T-helper 1 cell (primary cell): ENCODE measurements around the gene PDE1C.

ENCODE experiments used
- DNase-seq, 5 donors: peaks; one replicate each; pipeline ENCODE4 v3.0.0-alpha.2; 2012 to 2020

PDE1C gene

GRCh38 chr7:31935124-31936054, 134.8 kb downstream of the PDE1C start:
- DNase-seq = no peak

GRCh38 chr7:31934551-31934950, 135.7 kb downstream of the PDE1C start:
- no peak for DNase-seq

GRCh38 chr7:31933481-31933880, 136.7 kb downstream of the PDE1C start:
- no peak for DNase-seq

- DNase-seq = no peak
Measured at GRCh38 chr7:31926991-31927584, 143.1 kb downstream of the PDE1C start.

- DNase-seq = no peak
Measured at GRCh38 chr7:31925753-31926454, 144.3 kb downstream of the PDE1C start.

- no peak for DNase-seq
Measured at GRCh38 chr7:31924251-31924650, 146.0 kb downstream of the PDE1C start.

GRCh38 chr7:31922848-31923247, 147.4 kb downstream of the PDE1C start:
- no peak for DNase-seq

GRCh38 chr7:31921047-31921446, 149.2 kb downstream of the PDE1C start:
- DNase-seq = no peak

GRCh38 chr7:31919678-31920369, 150.4 kb downstream of the PDE1C start:
- DNase-seq = no peak

GRCh38 chr7:31918706-31919393, 151.4 kb downstream of the PDE1C start:
- DNase-seq = no peak

- DNase-seq = no peak
Measured at GRCh38 chr7:31917256-31917655, 153.0 kb downstream of the PDE1C start.

GRCh38 chr7:31910191-31910590, 160.0 kb downstream of the PDE1C start:
- no peak for DNase-seq

- DNase-seq = no peak
Measured at GRCh38 chr7:31906479-31907171, 163.6 kb downstream of the PDE1C start.

GRCh38 chr7:31903962-31904361, 166.2 kb downstream of the PDE1C start:
- no peak for DNase-seq

- no peak for DNase-seq
Measured at GRCh38 chr7:31899356-31899927, 170.8 kb downstream of the PDE1C start.

- no peak for DNase-seq
Measured at GRCh38 chr7:31896925-31897324, 173.3 kb downstream of the PDE1C start.

GRCh38 chr7:31894308-31894707, 175.9 kb downstream of the PDE1C start:
- no peak for DNase-seq

- DNase-seq = no peak
Measured at GRCh38 chr7:31893365-31893764, 176.8 kb downstream of the PDE1C start.

GRCh38 chr7:31892099-31892829, 177.9 kb downstream of the PDE1C start:
- DNase-seq = no peak

GRCh38 chr7:31890766-31891165, 179.4 kb downstream of the PDE1C start:
- DNase-seq = no peak

- no peak for DNase-seq
Measured at GRCh38 chr7:31890198-31890597, 180.0 kb downstream of the PDE1C start.
